SK-N-SH (cell line): ENCODE data around the gene PBLD. TPM values are rescaled to one million over a fixed set of nuclear protein-coding genes. Genes with fewer than 3 reads are reported as not detected.

Experiments
- CTCF ChIA-PET: fragments of 300-600, 350-600 bp; formaldehyde crosslinking; extraction: SDS; loops from one replicate; lab custom pipeline; 2021; lab: Yijun Ruan, JAX
- POLR2A ChIA-PET: fragments of 350-600 bp; sonication (Branson Sonifier 250); formaldehyde crosslinking; extraction: SDS; loops from one replicate; lab custom pipeline; 2020; ENCODE audit warnings: antibody characterized with exemption, inconsistent platforms; lab: Yijun Ruan, JAX
- DNase-seq: peaks from one replicate; pipeline ENCODE4 v3.0.0; 2012
- H2AFZ ChIP-seq: fragments of 200-600 bp; sonication (generic); 2 replicates; pipeline ENCODE4 v1.8.1; 2016; ENCODE audit warnings: antibody characterized with exemption, mild to moderate bottlenecking, low read depth
- H3F3A ChIP-seq: fragments of 200-600 bp; sonication (generic); replicated peaks from 2 replicates; pipeline ENCODE3; 2016; ENCODE audit warnings: antibody characterized with exemption, mild to moderate bottlenecking; ENCODE audit not compliant: insufficient read depth
- H3K27ac ChIP-seq, 2 experiments: fragments of 200-500 bp in 1 of 2; fragments of 200-600 bp in 1 of 2; sonication (Bioruptor generic) in 1 of 2; sonication (generic), shearing (Covaris generic) in 1 of 2; 2 replicates each; pipeline versions ENCODE4 v1.5.1 to v1.6.1; 2014 to 2016; ENCODE audit warnings: low read depth in 2 of 2, inconsistent platforms in 1 of 2, low read length in 1 of 2, mild to moderate bottlenecking in 1 of 2, mixed read lengths in 1 of 2
- H3K27me3 ChIP-seq: fragments of 200-600 bp; sonication (generic), shearing (Covaris generic); 2 replicates; pipeline ENCODE4 v1.6.1; 2016; ENCODE audit warnings: mixed run types; ENCODE audit not compliant: insufficient read depth
- H3K36me3 ChIP-seq, 2 experiments: fragments of 200-500 bp in 1 of 2; fragments of 200-600 bp in 1 of 2; sonication (Bioruptor generic) in 1 of 2; sonication (generic) in 1 of 2; replicated peaks in 1 of 2; 2 replicates each; pipeline versions ENCODE3 to v1.5.1; 2014 to 2016; ENCODE audit warnings: low read length in 1 of 2, mild to moderate bottlenecking in 1 of 2; ENCODE audit not compliant: insufficient read depth in 2 of 2, control insufficient read depth in 1 of 2
- H3K4me1 ChIP-seq, 2 experiments: fragments of 200-500 bp in 1 of 2; fragments of 200-600 bp in 1 of 2; sonication (Bioruptor generic) in 1 of 2; sonication (generic), shearing (Covaris generic) in 1 of 2; 2 replicates each; pipeline versions ENCODE4 v1.5.1 to v1.6.1; 2014 to 2016; ENCODE audit warnings: low read depth in 1 of 2, low read length in 1 of 2, mixed run types in 1 of 2; ENCODE audit not compliant: insufficient read depth in 2 of 2, control insufficient read depth in 1 of 2
- H3K4me2 ChIP-seq: fragments of 200-600 bp; sonication (generic), shearing (Covaris generic); 2 replicates; pipeline ENCODE4 v1.6.1; 2017; ENCODE audit warnings: mixed run types
- H3K4me3 ChIP-seq, 2 experiments: fragments of 200-500 bp in 1 of 2; fragments of 200-600 bp in 1 of 2; sonication (Bioruptor generic) in 1 of 2; sonication (generic), shearing (Covaris generic) in 1 of 2; 2 replicates each; pipeline versions ENCODE4 v1.5.1 to v1.8.1; 2014 to 2016; ENCODE audit warnings: low read depth in 2 of 2, inconsistent platforms in 1 of 2, low read length in 1 of 2, mild to moderate bottlenecking in 1 of 2, mixed read lengths in 1 of 2, moderate library complexity in 1 of 2
- H3K79me2 ChIP-seq: fragments of 200-600 bp; sonication (generic); 2 replicates; pipeline ENCODE4 v1.8.1; 2017; ENCODE audit warnings: mild to moderate bottlenecking; ENCODE audit not compliant: insufficient read depth
- H3K9ac ChIP-seq: fragments of 200-600 bp; sonication (generic); 2 replicates; pipeline ENCODE4 v1.6.1; 2017; ENCODE audit warnings: mixed run types
- H3K9me2 ChIP-seq: fragments of 200-600 bp; sonication (generic); 2 replicates; pipeline ENCODE4 v1.6.1; 2017; ENCODE audit warnings: mixed run types
- H3K9me3 ChIP-seq: fragments of 200-600 bp; sonication (generic); 2 replicates; pipeline ENCODE4 v1.6.1; 2017; ENCODE audit warnings: mixed run types, mild to moderate bottlenecking, moderate library complexity
- H4K20me1 ChIP-seq: fragments of 200-600 bp; sonication (generic); 2 replicates; pipeline ENCODE4 v1.6.1; 2017; ENCODE audit warnings: mild to moderate bottlenecking, mixed run types; ENCODE audit not compliant: insufficient read depth
- EZH2phosphoT487 ChIP-seq: fragments of 200-600 bp; sonication (generic); IDR thresholded peaks from 2 replicates; pipeline ENCODE4 v1.6.1; 2017; ENCODE audit warnings: low read depth, mixed run types, mild to moderate bottlenecking, antibody characterized with exemption, moderate library complexity, borderline replicate concordance
- FOXM1 ChIP-seq: IDR thresholded peaks from 2 replicates; pipeline ENCODE4 v1.4.0; 2012; ENCODE audit warnings: low read depth, mild to moderate bottlenecking
- GATA2 ChIP-seq: sonication (generic); formaldehyde crosslinking; IDR thresholded peaks from 2 replicates; pipeline ENCODE4 v1.5.0; 2020; ENCODE audit warnings: mild to moderate bottlenecking, missing genetic modification reagents
- JUND ChIP-seq: IDR thresholded peaks from 2 replicates; pipeline ENCODE4 v1.4.0; 2012
- MAX ChIP-seq: IDR thresholded peaks from 2 replicates; pipeline ENCODE4 v1.4.0; 2012; ENCODE audit warnings: low read depth
- MXI1 ChIP-seq: IDR thresholded peaks from 2 replicates; pipeline ENCODE4 v1.6.1; 2012; ENCODE audit warnings: mild to moderate bottlenecking, low read depth, low read length, improper control_type of control experiment
- NFIC ChIP-seq: IDR thresholded peaks from 2 replicates; pipeline ENCODE4 v1.4.0; 2012; ENCODE audit warnings: borderline replicate concordance
- NRF1 ChIP-seq: IDR thresholded peaks from 2 replicates; pipeline ENCODE4 v1.6.1; 2012; ENCODE audit warnings: low read depth, mild to moderate bottlenecking, low read length
- POLR2AphosphoS5 ChIP-seq: IDR thresholded peaks from 2 replicates; pipeline ENCODE4 v1.6.1; 2012; ENCODE audit warnings: low read depth, low read length
- SIN3A ChIP-seq: IDR thresholded peaks from 2 replicates; pipeline ENCODE4 v1.6.1; 2012; ENCODE audit warnings: low read depth, mild to moderate bottlenecking, low read length, moderate library complexity, borderline replicate concordance
- TCF12 ChIP-seq: IDR thresholded peaks from 2 replicates; pipeline ENCODE4 v1.4.0; 2012
- TEAD4 ChIP-seq: IDR thresholded peaks from 2 replicates; pipeline ENCODE4 v1.4.0; 2012; ENCODE audit warnings: mild to moderate bottlenecking, borderline replicate concordance; ENCODE audit not compliant: insufficient read depth
- USF1 ChIP-seq: IDR thresholded peaks from 2 replicates; pipeline ENCODE4 v1.4.0; 2012; ENCODE audit warnings: low read depth, borderline replicate concordance
- USF2 ChIP-seq: fragments of 150-350 bp; IDR thresholded peaks from 2 replicates; pipeline ENCODE4 v1.6.1; 2017; ENCODE audit warnings: antibody characterized with exemption, low read length, low read depth, borderline replicate concordance
- WGBS: methylation state at CpG from one replicate; pipeline ENCODE4 v1.1.6; 2017; ENCODE audit warnings: low lambda C conversion rate; 5-methylcytosine and 5-hydroxymethylcytosine counted together
- polyA plus RNA-seq, 3 experiments: library from polyadenylated mRNA; depleted of rRNA; stranded (reverse); fragments of >200 nt; gene quantifications; 2 replicates each; pipeline ENCODE4 v1.2.3, GENCODE V29; 2012

PBLD gene
- polyA plus RNA-seq, 1 of the 3 experiments (the other 2 are of a cell fraction): 0.94 TPM

GRCh38 chr10:68303849-68304412, 28.8 kb downstream of the PBLD start (continued):
- TF ChIP-seq MXI1 (no peak), USF1 (no peak), JUND (no peak), SIN3A (no peak), EZH2phosphoT487 (no peak), FOXM1 (no peak), TEAD4 (no peak), NFIC (no peak), MAX (no peak), USF2 (no peak)
- TF ChIP-seq, all 33 proteins: peak for 0

GRCh38 chr10:68302871-68303270, 29.9 kb downstream of the PBLD start:
- peaks cover 0 to 4% of the 10 kb centered on the region in 2 experiments; a peak in 1 of 4 replicates for H3K4me1 ChIP-seq
- WGBS: 80% methylated on average over 5 of the region's 5 CpGs
- H3K36me3 ChIP-seq: no peaks in the 10 kb centered on the region
- no peak overlapping the region for H3K4me2 ChIP-seq
- H3F3A ChIP-seq: peaks cover 7% of the 10 kb centered on the region
- H3K27me3 ChIP-seq: no peaks in the 10 kb centered on the region
- no peak overlapping the region for H3K27ac ChIP-seq
- H4K20me1 ChIP-seq: no peaks in the 10 kb centered on the region
- CTCF ChIA-PET: interaction anchor here (0.7 to 5.6 kb wide), 14 partner anchors 9 to 447 kb away, joined by 3 to 111 read pairs (median 8); no protein-coding TSS in a partner anchor
- no peaks in the 10 kb centered on the region for H3K9me3 ChIP-seq
- no peak for DNase-seq
- no peak overlapping the region for H2AFZ ChIP-seq
- no peak overlapping the region for H3K4me3 ChIP-seq
- H3K9ac ChIP-seq: no peak overlapping the region
- H3K9me2 ChIP-seq: no peaks in the 10 kb centered on the region; the same call in 1 of the 2 replicates
- TF ChIP-seq NRF1: no peak
- no peak for TF ChIP-seq POLR2AphosphoS5
- TF ChIP-seq TCF12: no peak
- no peak for TF ChIP-seq EZH2phosphoT487
- no peak for TF ChIP-seq MAX
- no peak for TF ChIP-seq MXI1
- no peak for TF ChIP-seq TEAD4
- no peak for TF ChIP-seq GATA2 (CRISPR knock-in tag)
- POLR2A ChIA-PET: interaction anchor here (0.5 kb wide), 1 partner anchor 445 kb away, joined by 4 read pairs; no protein-coding TSS in a partner anchor
- H3K79me2 ChIP-seq: no peaks in the 10 kb centered on the region
